Activated CD8-positive, alpha-beta T cell treated with anti-CD3 and anti-CD28 coated beads for 36 hours (primary cell): ENCODE measurements around the gene PPIF. TPM values are rescaled to one million over a fixed set of nuclear protein-coding genes. Genes with fewer than 3 reads are reported as not detected.

Source experiments
- ATAC-seq: fragments of 200-7000 bp; cut with Tn5 transposase; one replicate; pipeline ENCODE4 v1.10.0; 2021; ENCODE audit warnings: mild to moderate bottlenecking, moderate library complexity
- CTCF ChIA-PET: fragments of 350-600 bp; sonication (Branson Sonifier 250); formaldehyde crosslinking; loops from one replicate; lab custom pipeline; 2021; ENCODE audit warnings: antibody characterized with exemption; lab: Charles Lee
- POLR2A ChIA-PET: fragments of 350-600 bp; sonication (Branson Sonifier 250); formaldehyde crosslinking; loops from one replicate; lab custom pipeline; 2021; ENCODE audit warnings: antibody characterized with exemption; lab: Charles Lee
- DNase-seq: peaks from one replicate; pipeline ENCODE4 v3.0.0-alpha.2; 2020
- H3K27ac Mint-ChIP-seq: one replicate; pipeline ENCODE4 v1.8.0; 2021; ENCODE audit warnings: mild to moderate bottlenecking, mixed read lengths
- H3K27me3 Mint-ChIP-seq: one replicate; pipeline ENCODE4 v1.8.0; 2021; ENCODE audit warnings: mixed read lengths
- H3K36me3 Mint-ChIP-seq: one replicate; pipeline ENCODE4 v1.8.0; 2021; ENCODE audit warnings: low read depth, mixed read lengths
- H3K4me1 Mint-ChIP-seq: one replicate; pipeline ENCODE4 v1.8.0; 2021; ENCODE audit warnings: low read depth, mixed read lengths
- H3K4me3 Mint-ChIP-seq: one replicate; pipeline ENCODE4 v1.8.0; 2021; ENCODE audit warnings: mild to moderate bottlenecking, moderate library complexity, mixed read lengths
- H3K9me3 Mint-ChIP-seq: one replicate; pipeline ENCODE4 v1.8.0; 2021; ENCODE audit warnings: mixed read lengths
- intact Hi-C: fragments of 100-400 bp; cut with micrococcal nuclease; formaldehyde crosslinking; loops from one replicate; pipeline ENCODE4 v1.10.0; 2022
- total RNA-seq, 2 experiments: library from RNA; stranded (reverse); gene quantifications; one replicate each; pipeline ENCODE4 v1.2.3, GENCODE V29; 2021
- TF ChIP-seq, protein P1 (sequence below): fragments of 200-600 bp; IDR thresholded peaks from one replicate; pipeline ENCODE4 v1.8.0; 2022; ENCODE audit warnings: antibody characterized with exemption, mild to moderate bottlenecking

PPIF gene
- total RNA-seq, 2 experiments from 2014 or later, result 81.5 to 88.6 TPM

DNA sequence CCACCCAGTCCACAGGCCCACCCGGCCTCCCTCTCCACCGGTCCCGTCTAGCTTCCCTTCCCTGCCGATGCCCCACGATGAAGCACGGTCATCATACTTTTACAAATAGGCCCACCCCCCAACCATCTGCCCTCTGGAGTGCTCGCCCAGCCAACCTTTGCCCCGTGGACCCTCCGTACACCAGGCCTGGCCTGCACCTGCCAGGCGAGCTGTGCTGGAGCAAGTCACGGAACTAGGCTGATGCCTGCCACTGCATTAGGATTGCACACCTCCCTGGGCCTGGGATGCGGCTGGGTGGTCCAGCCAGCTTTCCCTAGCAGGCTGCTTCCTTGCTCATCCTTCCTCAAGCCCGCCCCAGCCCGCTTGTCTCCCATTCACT is 44.7 kb downstream of the PPIF start:
- no peaks in the 10 kb centered on the region for H3K9me3 Mint-ChIP-seq
- ChIA-PET CTCF (interaction anchor here (0.9 to 2.5 kb wide), 4 partner anchors 9 to 29 kb away, joined by 3 to 11 read pairs (median 5); no protein-coding TSS in a partner anchor), POLR2A (no interaction called here)
- ATAC-seq, result no peak
- intact Hi-C loops, result no loop called here
- H3K36me3 Mint-ChIP-seq, result no peaks in the 10 kb centered on the region
- peaks cover 7% of the 10 kb centered on the region for H3K4me1 Mint-ChIP-seq
- no peak for DNase-seq
- H3K27me3 Mint-ChIP-seq, result no peaks in the 10 kb centered on the region
- H3K4me3 Mint-ChIP-seq, result no peak overlapping the region
- TF ChIP-seq, protein P1, sequence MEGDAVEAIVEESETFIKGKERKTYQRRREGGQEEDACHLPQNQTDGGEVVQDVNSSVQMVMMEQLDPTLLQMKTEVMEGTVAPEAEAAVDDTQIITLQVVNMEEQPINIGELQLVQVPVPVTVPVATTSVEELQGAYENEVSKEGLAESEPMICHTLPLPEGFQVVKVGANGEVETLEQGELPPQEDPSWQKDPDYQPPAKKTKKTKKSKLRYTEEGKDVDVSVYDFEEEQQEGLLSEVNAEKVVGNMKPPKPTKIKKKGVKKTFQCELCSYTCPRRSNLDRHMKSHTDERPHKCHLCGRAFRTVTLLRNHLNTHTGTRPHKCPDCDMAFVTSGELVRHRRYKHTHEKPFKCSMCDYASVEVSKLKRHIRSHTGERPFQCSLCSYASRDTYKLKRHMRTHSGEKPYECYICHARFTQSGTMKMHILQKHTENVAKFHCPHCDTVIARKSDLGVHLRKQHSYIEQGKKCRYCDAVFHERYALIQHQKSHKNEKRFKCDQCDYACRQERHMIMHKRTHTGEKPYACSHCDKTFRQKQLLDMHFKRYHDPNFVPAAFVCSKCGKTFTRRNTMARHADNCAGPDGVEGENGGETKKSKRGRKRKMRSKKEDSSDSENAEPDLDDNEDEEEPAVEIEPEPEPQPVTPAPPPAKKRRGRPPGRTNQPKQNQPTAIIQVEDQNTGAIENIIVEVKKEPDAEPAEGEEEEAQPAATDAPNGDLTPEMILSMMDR, result no peak
- no peak overlapping the region for H3K27ac Mint-ChIP-seq

DNA sequence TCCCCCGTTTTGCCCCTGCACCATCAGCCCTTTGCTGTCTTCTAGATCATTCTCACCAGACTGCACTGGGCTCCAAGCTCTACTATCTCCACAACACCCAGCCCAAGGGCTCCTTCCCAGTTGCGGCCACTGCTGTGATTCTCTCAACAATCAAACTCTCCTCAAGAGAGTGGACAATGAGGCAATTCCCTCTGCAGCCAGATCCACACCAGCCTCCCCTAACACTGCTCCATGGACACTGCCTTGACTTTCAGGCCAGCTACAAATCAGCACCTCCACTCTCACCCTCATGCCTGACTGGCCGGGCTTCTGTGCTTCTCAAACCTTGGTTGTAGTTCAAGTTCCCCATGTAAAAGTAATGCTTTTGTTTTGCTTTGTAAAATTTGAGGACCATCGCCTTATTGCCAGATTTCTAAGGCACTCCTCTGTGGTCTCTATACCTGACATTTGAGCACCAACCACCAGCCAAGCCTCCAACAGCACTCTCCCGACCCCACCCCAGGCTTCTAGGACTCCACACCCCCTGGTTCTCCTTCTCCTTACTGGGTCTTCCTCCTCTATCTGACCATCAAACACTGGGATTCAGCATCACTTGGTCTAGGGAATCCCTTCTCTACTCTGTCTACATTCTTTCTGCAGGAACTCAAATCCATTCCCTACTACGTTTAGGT is 45.4 kb downstream of the PPIF start:
- POLR2A ChIA-PET, result no interaction called here
- intact Hi-C loops, result no loop called here
- Mint-ChIP-seq H3K27me3 (no peaks in the 10 kb centered on the region), H3K4me1 (peaks cover 7% of the 10 kb centered on the region), H3K36me3 (no peaks in the 10 kb centered on the region), H3K27ac (no peak overlapping the region), H3K4me3 (no peak overlapping the region), H3K9me3 (no peaks in the 10 kb centered on the region)
- DNase-seq (no peak), ATAC-seq (no peak)
- TF ChIP-seq, protein P1, result no peak
- CTCF ChIA-PET, result interaction anchor here (1.9 kb wide), 1 partner anchor 18 kb away, joined by 6 read pairs; no protein-coding TSS in a partner anchor

DNA sequence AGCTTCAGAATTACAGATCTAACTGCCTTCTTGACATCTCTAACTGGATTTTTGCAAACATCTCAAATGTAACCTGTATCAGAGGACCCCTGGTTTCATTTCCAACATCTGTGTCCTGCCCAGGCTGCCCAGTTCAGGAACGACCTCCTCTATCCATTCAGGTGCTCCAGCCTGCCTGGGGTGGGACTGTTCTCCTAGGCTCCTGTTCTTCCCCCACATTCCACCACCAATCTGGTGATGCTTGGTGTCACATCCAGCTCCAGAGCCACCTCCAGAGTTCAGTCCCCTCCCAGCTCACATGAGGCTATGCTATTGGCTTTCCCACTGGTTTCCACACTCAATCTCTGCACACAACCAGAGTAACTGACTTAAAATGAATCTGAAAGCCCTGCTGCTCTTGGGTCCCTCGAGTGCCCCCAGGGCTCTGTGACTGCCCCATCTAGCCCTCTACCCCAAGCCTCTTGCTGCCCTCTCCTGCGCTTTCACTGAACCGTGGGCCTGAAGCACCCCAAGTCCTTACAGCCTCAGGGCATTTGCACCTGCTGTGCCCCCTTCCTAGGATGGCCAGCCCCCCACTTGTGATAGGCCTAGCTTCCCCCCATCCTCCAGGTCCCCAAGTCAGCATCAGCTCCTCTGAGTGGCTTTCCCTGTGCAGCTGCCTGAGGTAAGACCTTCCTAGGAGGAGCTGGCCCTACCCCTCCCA is 46.1 kb downstream of the PPIF start:
- Mint-ChIP-seq H3K27me3 (no peaks in the 10 kb centered on the region), H3K27ac (no peak overlapping the region), H3K36me3 (no peaks in the 10 kb centered on the region), H3K4me1 (peaks cover 6% of the 10 kb centered on the region), H3K9me3 (no peaks in the 10 kb centered on the region), H3K4me3 (no peak overlapping the region)
- TF ChIP-seq, protein P1, result no peak
- ChIA-PET CTCF (no interaction called here), POLR2A (no interaction called here)
- DNase-seq (no peak), ATAC-seq (no peak)
- intact Hi-C loops, result no loop called here

DNA sequence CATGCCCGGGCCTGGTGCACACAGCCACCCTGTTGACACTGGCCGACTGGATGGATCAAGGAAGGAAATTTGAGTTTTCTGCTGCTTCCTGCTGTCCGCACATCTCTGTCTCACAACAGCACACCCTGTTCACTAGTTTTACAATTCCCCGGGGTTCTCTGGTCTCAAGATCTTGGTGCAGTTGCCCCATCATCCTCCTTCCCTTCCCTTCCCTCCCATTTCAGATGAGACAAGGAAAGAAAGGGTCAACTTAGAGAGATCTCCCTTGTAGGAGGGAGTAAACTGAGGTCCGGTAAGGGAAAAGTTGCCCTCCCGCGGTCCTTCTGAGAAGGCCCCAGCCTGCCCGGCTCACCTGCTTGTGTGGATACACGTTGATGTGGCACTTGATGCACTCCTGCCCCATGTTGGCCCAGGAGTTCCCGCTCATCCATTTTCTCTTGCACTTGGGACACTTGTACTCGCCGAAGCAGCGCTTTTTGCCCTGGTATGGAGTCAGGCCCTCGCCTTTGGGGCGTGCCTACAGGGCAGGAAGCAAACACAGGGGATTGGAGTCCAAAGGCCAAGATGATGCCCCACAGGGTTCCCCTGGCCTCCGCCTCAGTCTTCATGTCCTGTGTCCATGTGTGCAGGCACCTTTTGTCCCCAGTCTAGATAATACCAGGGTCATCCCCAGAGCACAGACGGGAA is 46.8 kb downstream of the PPIF start:
- intact Hi-C loops, result no loop called here
- H3K4me1 Mint-ChIP-seq, result peaks cover 3% of the 10 kb centered on the region
- ChIA-PET POLR2A (no interaction called here), CTCF (interaction anchor here (2.9 to 3.4 kb wide), 2 partner anchors 20 to 74 kb away, joined by 10 to 21 read pairs; no protein-coding TSS in a partner anchor)
- H3K9me3 Mint-ChIP-seq, result no peaks in the 10 kb centered on the region
- no peaks in the 10 kb centered on the region for H3K36me3 Mint-ChIP-seq
- TF ChIP-seq, protein P1, result no peak
- DNase-seq (no peak), ATAC-seq (no peak)
- H3K4me3 Mint-ChIP-seq, result no peak overlapping the region
- no peak overlapping the region for H3K27ac Mint-ChIP-seq
- no peaks in the 10 kb centered on the region for H3K27me3 Mint-ChIP-seq
